ENCODE measurements around the gene PIP5K1C. TPM values are rescaled to one million over a fixed set of nuclear protein-coding genes. Genes with fewer than 3 reads are reported as not detected.

Gene PIP5K1C
- total and polyA plus RNA-seq, 2 donors (not counting 1 experiment from before 2014, with no cell fraction given) = 10.4 to 46.7 TPM

GRCh38 chr19:3668331-3669081, 31.8 kb downstream of the PIP5K1C start:
- Mint-ChIP-seq H3K4me1 (peaks cover 55% of the 10 kb centered on the region), H3K27ac (no peak overlapping the region), H3K4me3 (no peak overlapping the region), H3K9me3 (ENCODE audit: insufficient read depth) (no peaks in the 10 kb centered on the region), H3K27me3 (no peaks in the 10 kb centered on the region)
- no peak overlapping the region for H3K4me2 ChIP-seq (replicated peaks; ENCODE audit: low read depth, low read length, poor library complexity, severe bottlenecking)
- no peak overlapping the region for H3K4me3 ChIP-seq (ENCODE audit: control extremely low read depth in 1 of 5, extremely low read depth in 1 of 5, insufficient read depth in 1 of 5, low read depth in 2 of 5, low read length in 4 of 5)
- WGBS (ENCODE audit: insufficient coverage) = 94% methylated on average over 33 of the region's 34 CpGs
- peaks cover 56% of the 10 kb centered on the region for H3K79me2 ChIP-seq (ENCODE audit: control insufficient read depth, insufficient read depth, low read length)
- no peak overlapping the region for H3K9ac ChIP-seq (ENCODE audit: low read length)
- peaks cover 69% of the 10 kb centered on the region for H4K20me1 ChIP-seq (ENCODE audit: control insufficient read depth, insufficient read depth, low read length, poor library complexity, severe bottlenecking)
- CTCF ChIA-PET = interaction anchor here (3.2 to 5.1 kb wide), 2 partner anchors 28 to 35 kb away, joined by 17 to 110 read pairs; partner anchors contain the start of genes PIP5K1C and TJP3
- H3K27ac ChIP-seq (ENCODE audit: low read length in 2 of 2) = no peak overlapping the region
- intact Hi-C loops (cut with micrococcal nuclease) = loop anchor here (5.0 kb wide), 1 partner anchor 154 kb away; no protein-coding TSS in a partner anchor
- no peak overlapping the region for H2AFZ ChIP-seq (ENCODE audit: insufficient read depth, low read depth, low read length, poor library complexity, severe bottlenecking)
- TF ChIP-seq EZH2 (IDR thresholded peaks at IDR 0.05; ENCODE audit: borderline replicate concordance, insufficient read depth, low read depth, low read length, poor library complexity, severe bottlenecking) = no peak
- no peak for TF ChIP-seq CTCF (IDR thresholded peaks at IDR 0.05)
- H3K9me3 ChIP-seq (ENCODE audit: control extremely low read depth in 1 of 3, control insufficient read depth in 2 of 3, insufficient read depth in 1 of 3, low read length in 2 of 3) = peaks cover 0 to 3% (median 0%) of the 10 kb centered on the region in 3 donors
- peaks cover 0 to 19% (median 5%) of the 10 kb centered on the region in 4 experiments for H3K27me3 ChIP-seq (replicated peaks in 1 of 4; ENCODE audit: control extremely low read depth in 1 of 4, control insufficient read depth in 3 of 4, insufficient read depth in 4 of 4, low read length in 3 of 4)
- POLR2A ChIA-PET = no interaction called here
- ATAC-seq (ENCODE audit: low read depth) = no peak
- H3K4me1 ChIP-seq (ENCODE audit: control insufficient read depth in 2 of 2, insufficient read depth in 2 of 2, low read length in 2 of 2) = peaks cover 37 to 41% of the 10 kb centered on the region in 2 donors
- H3K36me3 ChIP-seq (replicated peaks in 1 of 2; ENCODE audit: control extremely low read depth in 1 of 2, control insufficient read depth in 1 of 2, extremely low read depth in 1 of 2, insufficient read depth in 2 of 2, low read length in 1 of 2) = peaks cover 0 to 4% of the 10 kb centered on the region in 2 experiments
- no peak for DNase-seq

GRCh38 chr19:3667766-3668165, 32.5 kb downstream of the PIP5K1C start:
- WGBS (ENCODE audit: insufficient coverage) = 93% methylated on average over 14 of the region's 17 CpGs
- no peak for DNase-seq
- POLR2A ChIA-PET = no interaction called here

More at GRCh38 chr19:3667766-3668165, 32.5 kb downstream of the PIP5K1C start:
- Mint-ChIP-seq H3K4me3 (no peak overlapping the region), H3K27ac (no peak overlapping the region), H3K4me1 (peaks cover 51% of the 10 kb centered on the region), H3K9me3 (ENCODE audit: insufficient read depth) (no peaks in the 10 kb centered on the region), H3K27me3 (no peaks in the 10 kb centered on the region)
- Histone ChIP-seq H4K20me1 (ENCODE audit: control insufficient read depth, insufficient read depth, low read length, poor library complexity, severe bottlenecking) (peaks cover 63% of the 10 kb centered on the region), H3K79me2 (ENCODE audit: control insufficient read depth, insufficient read depth, low read length) (peaks cover 58% of the 10 kb centered on the region), H3K27ac (ENCODE audit: low read length in 2 of 2) (no peak overlapping the region), H3K9me3 (ENCODE audit: control extremely low read depth in 1 of 3, control insufficient read depth in 2 of 3, insufficient read depth in 1 of 3, low read length in 2 of 3) (peaks cover 0 to 3% (median 0%) of the 10 kb centered on the region in 3 donors), H3K27me3 (replicated peaks in 1 of 4; ENCODE audit: control extremely low read depth in 1 of 4, control insufficient read depth in 3 of 4, insufficient read depth in 4 of 4, low read length in 3 of 4) (peaks cover 0 to 19% (median 5%) of the 10 kb centered on the region in 4 experiments), H3K4me1 (ENCODE audit: control insufficient read depth in 2 of 2, insufficient read depth in 2 of 2, low read length in 2 of 2) (peaks cover 37 to 41% of the 10 kb centered on the region in 2 donors), H3K4me3 (ENCODE audit: control extremely low read depth in 1 of 5, extremely low read depth in 1 of 5, insufficient read depth in 1 of 5, low read depth in 2 of 5, low read length in 4 of 5) (no peak overlapping the region), H3K36me3 (replicated peaks in 1 of 2; ENCODE audit: control extremely low read depth in 1 of 2, control insufficient read depth in 1 of 2, extremely low read depth in 1 of 2, insufficient read depth in 2 of 2, low read length in 1 of 2) (peaks cover 0 to 8% of the 10 kb centered on the region in 2 experiments), H3K9ac (ENCODE audit: low read length) (no peak overlapping the region), H2AFZ (ENCODE audit: insufficient read depth, low read depth, low read length, poor library complexity, severe bottlenecking) (no peak overlapping the region), H3K4me2 (replicated peaks; ENCODE audit: low read depth, low read length, poor library complexity, severe bottlenecking) (no peak overlapping the region)
- no peak for ATAC-seq (ENCODE audit: low read depth)
- CTCF ChIA-PET = interaction anchor here (0.9 to 5.1 kb wide), 5 partner anchors 13 to 36 kb away, joined by 3 to 110 read pairs (median 8); partner anchors contain the start of genes PIP5K1C and TJP3
- no peak for TF ChIP-seq CTCF (IDR thresholded peaks at IDR 0.05)
- no peak for TF ChIP-seq EZH2 (IDR thresholded peaks at IDR 0.05; ENCODE audit: borderline replicate concordance, insufficient read depth, low read depth, low read length, poor library complexity, severe bottlenecking)
- intact Hi-C loops (cut with micrococcal nuclease) = loop anchor here (5.0 kb wide), 1 partner anchor 155 kb away; no protein-coding TSS in a partner anchor

Measured in B cell (primary cell).